ENCODE measurements around the gene DHX16. TPM values are rescaled to one million over a fixed set of nuclear protein-coding genes. Genes with fewer than 3 reads are reported as not detected.

Gene DHX16
- total and polyA plus RNA-seq, 9 of the 15 experiments (the other 6 are each of a cell fraction or from before 2014, with no cell fraction given): 14.6 to 66.1 (median 47.5) TPM

GRCh38 chr6:30614044-30614842 lies 58.6 kb downstream of the DHX16 start (continued):
- TF ChIP-seq GTF3C2 (IDR thresholded peaks at IDR 0.05; ENCODE audit: borderline replicate concordance, extremely low read depth, insufficient read length): no peak
- TF ChIP-seq IRF2 (CRISPR knock-in tag; IDR thresholded peaks at IDR 0.05): no peak
- peak; percentile 93 for TF ChIP-seq RHOXF2B (CRISPR knock-in tag; conservative IDR thresholded peaks at IDR 0.05)
- no peak for TF ChIP-seq ZC3H4 (CRISPR knock-in tag; IDR thresholded peaks at IDR 0.05; ENCODE audit: borderline replicate concordance)
- TF ChIP-seq ETV5 (CRISPR knock-in tag; IDR thresholded peaks at IDR 0.05; ENCODE audit: low read depth): 0 out of 2 replicates have a peak, but pooled peaks have one; percentile 55
- TF ChIP-seq TOE1 (IDR thresholded peaks at IDR 0.05; ENCODE audit: borderline replicate concordance): peak; percentile 27; the same call in 1 of the 2 replicates
- TF ChIP-seq TOE1 (CRISPR knock-in tag; IDR thresholded peaks at IDR 0.05; ENCODE audit: borderline replicate concordance, low read depth): no peak
- no peak for TF ChIP-seq KDM1A (IDR thresholded peaks at IDR 0.05)
- no peak for TF ChIP-seq POLR2H (tag; IDR thresholded peaks at IDR 0.05; ENCODE audit: low read depth)
- no peak; the same call in 1 of the 2 replicates for TF ChIP-seq RNF219 (CRISPR knock-in tag; IDR thresholded peaks at IDR 0.05)
- no peak for TF ChIP-seq HOMEZ (CRISPR knock-in tag; IDR thresholded peaks at IDR 0.05)
- TF ChIP-seq TARDBP (IDR thresholded peaks at IDR 0.05): peak; percentile 79; the same call in 1 of the 2 replicates
- no peak for TF ChIP-seq ZNF212 (CRISPR knock-in tag; IDR thresholded peaks at IDR 0.05)
- TF ChIP-seq HDAC2 (IDR thresholded peaks at IDR 0.05): no peak
- no peak for TF ChIP-seq ZNF146 (CRISPR knock-in tag; IDR thresholded peaks at IDR 0.05; ENCODE audit: unreplicated experiment)
- TF ChIP-seq FOXA3 (CRISPR knock-in tag; conservative IDR thresholded peaks at IDR 0.05 in 1 of 2, IDR thresholded peaks at IDR 0.05 in 1 of 2): no peak
- TF ChIP-seq CTCFL (IDR thresholded peaks at IDR 0.05; ENCODE audit: borderline replicate concordance, insufficient read depth, low read depth, low read length, poor library complexity, severe bottlenecking): no peak
- TF ChIP-seq POLR3G (IDR thresholded peaks at IDR 0.05; ENCODE audit: extremely low read depth, insufficient read length, insufficient replicate concordance): no peak

Data from K562 (cell line).